Thyroid gland (tissue), 4 donors: ENCODE measurements around the gene RAI1.

ENCODE experiments used
- POLR2A ChIP-seq, 2 donors: fragments of 450-650 bp; IDR thresholded peaks; one replicate each; pipeline ENCODE4 v1.6.1; 2017; ENCODE audit warnings: antibody characterized with exemption in 2 of 2, mild to moderate bottlenecking in 2 of 2, moderate library complexity in 1 of 2
- TF ChIP-seq, protein P1 (sequence below), 6 experiments: fragments of 200-600 bp in 3 of 6; fragments of 450-650 bp in 3 of 6; sonication (generic) in 3 of 6; IDR thresholded peaks; one replicate each; pipeline ENCODE4 v1.5.1; 2016 to 2019; ENCODE audit warnings: antibody characterized with exemption in 6 of 6, mild to moderate bottlenecking in 2 of 6, inconsistent platforms in 1 of 6, moderate library complexity in 1 of 6

DNA sequence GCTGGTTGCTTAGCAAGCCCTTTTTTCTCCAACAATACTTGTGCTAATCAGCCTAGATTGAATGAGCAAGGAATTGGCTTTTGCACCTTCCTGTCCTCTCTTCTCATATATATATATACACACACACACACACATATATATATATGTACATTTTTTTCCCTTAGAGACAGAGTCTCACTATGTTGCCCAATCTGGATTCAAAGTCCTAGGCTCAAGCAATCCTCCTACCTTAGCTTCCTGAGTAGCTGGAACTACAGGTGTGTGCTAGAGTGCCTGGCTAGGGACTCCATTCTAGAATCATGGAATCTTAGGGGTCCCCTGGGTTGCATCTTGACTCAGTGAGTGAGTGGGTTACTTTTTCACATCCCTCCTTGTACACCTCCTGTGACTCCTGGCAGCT lies 27.0 kb downstream of the RAI1 start:
- TF ChIP-seq, protein P1, sequence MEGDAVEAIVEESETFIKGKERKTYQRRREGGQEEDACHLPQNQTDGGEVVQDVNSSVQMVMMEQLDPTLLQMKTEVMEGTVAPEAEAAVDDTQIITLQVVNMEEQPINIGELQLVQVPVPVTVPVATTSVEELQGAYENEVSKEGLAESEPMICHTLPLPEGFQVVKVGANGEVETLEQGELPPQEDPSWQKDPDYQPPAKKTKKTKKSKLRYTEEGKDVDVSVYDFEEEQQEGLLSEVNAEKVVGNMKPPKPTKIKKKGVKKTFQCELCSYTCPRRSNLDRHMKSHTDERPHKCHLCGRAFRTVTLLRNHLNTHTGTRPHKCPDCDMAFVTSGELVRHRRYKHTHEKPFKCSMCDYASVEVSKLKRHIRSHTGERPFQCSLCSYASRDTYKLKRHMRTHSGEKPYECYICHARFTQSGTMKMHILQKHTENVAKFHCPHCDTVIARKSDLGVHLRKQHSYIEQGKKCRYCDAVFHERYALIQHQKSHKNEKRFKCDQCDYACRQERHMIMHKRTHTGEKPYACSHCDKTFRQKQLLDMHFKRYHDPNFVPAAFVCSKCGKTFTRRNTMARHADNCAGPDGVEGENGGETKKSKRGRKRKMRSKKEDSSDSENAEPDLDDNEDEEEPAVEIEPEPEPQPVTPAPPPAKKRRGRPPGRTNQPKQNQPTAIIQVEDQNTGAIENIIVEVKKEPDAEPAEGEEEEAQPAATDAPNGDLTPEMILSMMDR (IDR thresholded peaks at IDR 0.05): no peak
- no peak for TF ChIP-seq POLR2A (IDR thresholded peaks at IDR 0.05)
